ENCODE measurements around the gene ACAD8.

ACAD8 gene

DNA sequence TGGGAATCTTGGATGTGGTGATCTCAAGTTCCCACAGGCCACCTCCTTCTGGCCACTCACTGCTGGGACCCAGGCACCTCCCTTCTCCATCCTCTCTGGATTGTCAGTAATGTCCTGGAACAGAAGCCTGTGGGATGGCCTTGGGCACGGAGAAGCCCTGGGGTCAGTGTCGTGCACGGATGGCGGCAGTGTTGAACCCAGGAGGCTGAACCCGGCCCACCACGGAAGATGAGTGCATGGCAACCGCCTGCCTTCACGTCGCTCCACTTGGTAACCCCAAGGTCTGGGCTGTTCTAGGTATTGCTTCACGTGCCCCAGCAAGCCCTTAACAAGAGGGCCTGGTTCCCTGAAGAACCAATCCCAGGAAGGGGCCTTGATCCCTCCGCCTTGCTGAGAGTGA is 7.3 kb upstream of the ACAD8 start:
- Histone ChIP-seq H3F3A (ENCODE audit: insufficient read depth) (no peaks in the 10 kb centered on the region), H3K79me2 (ENCODE audit: insufficient read depth, low read length) (no peaks in the 10 kb centered on the region), H3K27me3 (ENCODE audit: low read length) (no peaks in the 10 kb centered on the region), H3K9me3 (ENCODE audit: insufficient read depth, low read length) (no peaks in the 10 kb centered on the region), H3K4me3 (ENCODE audit: insufficient read depth, low read length, poor library complexity, severe bottlenecking) (no peak overlapping the region), H2AFZ (ENCODE audit: low read depth, low read length, severe bottlenecking) (no peak overlapping the region), H3K9me2 (replicated peaks; ENCODE audit: insufficient read depth, low read length) (no peaks in the 10 kb centered on the region), H3K9ac (ENCODE audit: low read length) (no peak overlapping the region), H4K20me1 (ENCODE audit: low read depth, low read length) (no peaks in the 10 kb centered on the region), H3K36me3 (ENCODE audit: low read length) (no peaks in the 10 kb centered on the region), H3K27ac (ENCODE audit: low read depth, low read length) (no peak overlapping the region), H3K4me2 (ENCODE audit: low read depth, low read length, poor library complexity, severe bottlenecking) (no peak overlapping the region)
- no peak for TF ChIP-seq EZH2phosphoT487 (conservative IDR thresholded peaks at IDR 0.05; ENCODE audit: low read length)
- TF ChIP-seq, protein P1, sequence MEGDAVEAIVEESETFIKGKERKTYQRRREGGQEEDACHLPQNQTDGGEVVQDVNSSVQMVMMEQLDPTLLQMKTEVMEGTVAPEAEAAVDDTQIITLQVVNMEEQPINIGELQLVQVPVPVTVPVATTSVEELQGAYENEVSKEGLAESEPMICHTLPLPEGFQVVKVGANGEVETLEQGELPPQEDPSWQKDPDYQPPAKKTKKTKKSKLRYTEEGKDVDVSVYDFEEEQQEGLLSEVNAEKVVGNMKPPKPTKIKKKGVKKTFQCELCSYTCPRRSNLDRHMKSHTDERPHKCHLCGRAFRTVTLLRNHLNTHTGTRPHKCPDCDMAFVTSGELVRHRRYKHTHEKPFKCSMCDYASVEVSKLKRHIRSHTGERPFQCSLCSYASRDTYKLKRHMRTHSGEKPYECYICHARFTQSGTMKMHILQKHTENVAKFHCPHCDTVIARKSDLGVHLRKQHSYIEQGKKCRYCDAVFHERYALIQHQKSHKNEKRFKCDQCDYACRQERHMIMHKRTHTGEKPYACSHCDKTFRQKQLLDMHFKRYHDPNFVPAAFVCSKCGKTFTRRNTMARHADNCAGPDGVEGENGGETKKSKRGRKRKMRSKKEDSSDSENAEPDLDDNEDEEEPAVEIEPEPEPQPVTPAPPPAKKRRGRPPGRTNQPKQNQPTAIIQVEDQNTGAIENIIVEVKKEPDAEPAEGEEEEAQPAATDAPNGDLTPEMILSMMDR (IDR thresholded peaks at IDR 0.05; ENCODE audit: insufficient read depth, low read length, poor library complexity, severe bottlenecking): no peak

DNA sequence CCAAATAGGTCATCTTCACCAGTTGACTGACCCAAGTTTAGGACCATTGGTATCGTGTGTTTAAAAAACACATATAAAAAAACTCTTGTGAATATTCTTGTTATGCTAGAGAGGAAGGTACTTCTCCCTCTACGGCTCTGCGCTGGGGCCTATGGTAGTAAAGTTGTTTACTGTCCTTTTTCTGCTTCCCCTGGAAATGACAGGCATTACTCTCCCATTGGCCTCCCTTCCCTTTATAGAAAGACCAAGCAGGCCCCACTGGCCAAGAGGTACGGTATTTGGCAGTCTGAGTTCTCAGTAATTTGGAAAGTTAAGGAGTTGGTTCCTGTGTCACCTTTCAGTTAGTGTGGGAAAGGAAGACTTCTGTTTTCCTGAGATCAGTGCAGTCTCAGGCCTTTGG is 6.7 kb upstream of the ACAD8 start:
- TF ChIP-seq, protein P1 (IDR thresholded peaks at IDR 0.05; ENCODE audit: insufficient read depth, low read length, poor library complexity, severe bottlenecking): no peak
- H3F3A ChIP-seq (ENCODE audit: insufficient read depth): no peaks in the 10 kb centered on the region
- no peaks in the 10 kb centered on the region for H3K27me3 ChIP-seq (ENCODE audit: low read length)
- no peaks in the 10 kb centered on the region for H3K36me3 ChIP-seq (ENCODE audit: low read length)
- no peak overlapping the region for H3K4me2 ChIP-seq (ENCODE audit: low read depth, low read length, poor library complexity, severe bottlenecking)
- no peaks in the 10 kb centered on the region for H3K9me2 ChIP-seq (replicated peaks; ENCODE audit: insufficient read depth, low read length)
- H3K9me3 ChIP-seq (ENCODE audit: insufficient read depth, low read length): no peaks in the 10 kb centered on the region
- H3K79me2 ChIP-seq (ENCODE audit: insufficient read depth, low read length): no peaks in the 10 kb centered on the region
- no peak overlapping the region for H3K9ac ChIP-seq (ENCODE audit: low read length)
- H3K27ac ChIP-seq (ENCODE audit: low read depth, low read length): no peak overlapping the region
- H4K20me1 ChIP-seq (ENCODE audit: low read depth, low read length): no peaks in the 10 kb centered on the region
- no peak overlapping the region for H3K4me3 ChIP-seq (ENCODE audit: insufficient read depth, low read length, poor library complexity, severe bottlenecking)
- H2AFZ ChIP-seq (ENCODE audit: low read depth, low read length, severe bottlenecking): no peak overlapping the region

DNA sequence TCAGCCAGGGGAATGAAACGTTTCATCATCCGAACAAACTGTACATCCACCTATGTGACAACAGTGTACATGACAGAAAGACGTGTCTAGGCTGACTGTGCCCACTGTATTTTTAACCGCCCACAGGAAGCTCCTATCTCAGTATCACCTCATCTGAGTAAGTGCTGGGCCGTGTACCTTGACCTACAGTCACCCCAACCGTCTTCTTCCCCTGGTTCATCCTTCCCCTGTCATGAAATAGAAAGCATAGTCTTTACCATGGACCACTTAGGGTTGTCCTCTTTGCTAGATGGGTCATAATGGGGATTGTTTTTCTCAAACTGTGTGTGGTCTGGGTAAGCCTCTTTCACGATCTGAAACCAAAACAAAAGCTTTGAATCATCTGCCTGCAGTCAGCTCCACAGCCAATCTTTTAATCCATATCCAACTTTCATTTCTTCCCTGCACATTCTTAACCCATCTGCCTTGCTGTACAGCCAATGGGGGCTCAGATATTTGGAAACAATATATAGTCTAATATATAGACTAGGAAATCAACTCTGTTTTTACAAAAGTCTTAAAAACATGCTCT is 4.4 kb upstream of the ACAD8 start:
- Histone ChIP-seq H3K4me2 (ENCODE audit: low read depth, low read length, poor library complexity, severe bottlenecking) (no peak overlapping the region), H3K9me2 (replicated peaks; ENCODE audit: insufficient read depth, low read length) (no peaks in the 10 kb centered on the region), H2AFZ (ENCODE audit: low read depth, low read length, severe bottlenecking) (no peak overlapping the region), H3K36me3 (ENCODE audit: low read length) (no peaks in the 10 kb centered on the region), H3K27me3 (ENCODE audit: low read length) (no peaks in the 10 kb centered on the region), H3K9me3 (ENCODE audit: insufficient read depth, low read length) (no peaks in the 10 kb centered on the region), H3K4me3 (ENCODE audit: insufficient read depth, low read length, poor library complexity, severe bottlenecking) (no peak overlapping the region), H3K79me2 (ENCODE audit: insufficient read depth, low read length) (no peaks in the 10 kb centered on the region), H3F3A (ENCODE audit: insufficient read depth) (no peaks in the 10 kb centered on the region), H3K27ac (ENCODE audit: low read depth, low read length) (no peak overlapping the region), H4K20me1 (ENCODE audit: low read depth, low read length) (no peaks in the 10 kb centered on the region), H3K9ac (ENCODE audit: low read length) (no peak overlapping the region)
- TF ChIP-seq EZH2phosphoT487 (conservative IDR thresholded peaks at IDR 0.05; ENCODE audit: low read length): no peak
- TF ChIP-seq, protein P1 (IDR thresholded peaks at IDR 0.05; ENCODE audit: insufficient read depth, low read length, poor library complexity, severe bottlenecking): no peak
